CD14-positive monocyte (primary cell): ENCODE data around the gene GHRH. TPM values are rescaled to one million over a fixed set of nuclear protein-coding genes. Genes with fewer than 3 reads are reported as not detected.

Experiments
- DNase-seq, 3 donors: peaks; one replicate each; pipeline ENCODE4 v3.0.0-alpha.2; 2011 to 2022
- H2AFZ ChIP-seq: 2 replicates; pipeline ENCODE4 v1.6.0; 2012; ENCODE audit warnings: mild to moderate bottlenecking, low read depth, low read length, inconsistent platforms; ENCODE audit not compliant: insufficient read depth, poor library complexity, severe bottlenecking
- H3K27ac ChIP-seq, 2 donors: 1 replicate in 1 of 2; 2 replicates in 1 of 2; pipeline ENCODE4 v1.5.1; 2012 to 2013; ENCODE audit warnings: low read length in 2 of 2, control low read depth in 1 of 2, inconsistent platforms in 1 of 2, low read depth in 1 of 2, mild to moderate bottlenecking in 1 of 2
- H3K27me3 ChIP-seq, 2 donors: one replicate each; pipeline versions ENCODE4 v1.6.0 to v1.6.1; 2011 to 2013; ENCODE audit warnings: low read length in 2 of 2; ENCODE audit not compliant: control insufficient read depth in 2 of 2, insufficient read depth in 2 of 2
- H3K36me3 ChIP-seq, 2 donors: replicated peaks in 1 of 2; 1 replicate in 1 of 2; 2 replicates in 1 of 2; pipeline versions ENCODE4 v1.5.1 to v1.6.1; 2012 to 2013; ENCODE audit warnings: low read length in 2 of 2, control low read depth in 1 of 2, inconsistent platforms in 1 of 2, mild to moderate bottlenecking in 1 of 2; ENCODE audit not compliant: insufficient read depth in 2 of 2, control insufficient read depth in 1 of 2
- H3K4me1 ChIP-seq, 2 donors: 1 replicate in 1 of 2; 2 replicates in 1 of 2; pipeline versions ENCODE4 v1.5.1 to v1.6.1; 2012 to 2013; ENCODE audit warnings: low read length in 2 of 2, control low read depth in 1 of 2, inconsistent platforms in 1 of 2, mild to moderate bottlenecking in 1 of 2, moderate library complexity in 1 of 2; ENCODE audit not compliant: insufficient read depth in 2 of 2, control insufficient read depth in 1 of 2
- H3K4me2 ChIP-seq: replicated peaks from 2 replicates; pipeline ENCODE3; 2012; ENCODE audit warnings: low read length, moderate library complexity, mild to moderate bottlenecking; ENCODE audit not compliant: poor library complexity, severe bottlenecking; ENCODE audit errors: extremely low read depth
- H3K4me3 ChIP-seq, 3 experiments: fragments of 200-600 bp in 1 of 3; sonication (generic) in 1 of 3; replicated peaks in 1 of 3; 1 replicate in 2 of 3; 2 replicates in 1 of 3; pipeline ENCODE4 v1.5.1; 2011 to 2013; ENCODE audit warnings: low read length in 3 of 3, mild to moderate bottlenecking in 3 of 3, control low read depth in 2 of 3, low read depth in 2 of 3, inconsistent platforms in 1 of 3, moderate library complexity in 1 of 3
- H3K79me2 ChIP-seq: 2 replicates; pipeline ENCODE4 v1.6.0; 2012; ENCODE audit warnings: mild to moderate bottlenecking, control low read depth, inconsistent platforms, low read length, moderate library complexity; ENCODE audit not compliant: insufficient read depth
- H3K9ac ChIP-seq: 2 replicates; pipeline ENCODE4 v1.6.0; 2017; ENCODE audit warnings: low read length, mild to moderate bottlenecking; ENCODE audit not compliant: insufficient read depth, poor library complexity, severe bottlenecking
- H3K9me3 ChIP-seq, 2 donors: replicated peaks in 1 of 2; 1 replicate in 1 of 2; 2 replicates in 1 of 2; pipeline versions ENCODE4 v1.5.1 to v1.6.1; 2012 to 2013; ENCODE audit warnings: low read length in 2 of 2, control low read depth in 1 of 2; ENCODE audit not compliant: control insufficient read depth in 1 of 2, insufficient read depth in 1 of 2
- H4K20me1 ChIP-seq: 2 replicates; pipeline ENCODE4 v1.6.0; 2012; ENCODE audit warnings: mild to moderate bottlenecking, low read length, control low read depth, moderate library complexity; ENCODE audit not compliant: insufficient read depth
- H3K27ac Mint-ChIP-seq, 7 donors: one replicate each; pipeline ENCODE4 v1.8.0; 2020; ENCODE audit warnings: mild to moderate bottlenecking in 7 of 7, mixed read lengths in 7 of 7, moderate library complexity in 6 of 7, inconsistent platforms in 2 of 7
- H3K27me3 Mint-ChIP-seq, 3 donors: one replicate each; pipeline ENCODE4 v1.8.0; 2021 to 2022; ENCODE audit warnings: low read depth in 3 of 3, mild to moderate bottlenecking in 3 of 3, mixed read lengths in 3 of 3, moderate library complexity in 3 of 3, inconsistent platforms in 1 of 3
- H3K36me3 Mint-ChIP-seq, 2 donors: one replicate each; pipeline ENCODE4 v1.8.0; 2020; ENCODE audit warnings: mixed read lengths in 2 of 2, inconsistent platforms in 1 of 2, mild to moderate bottlenecking in 1 of 2
- H3K4me1 Mint-ChIP-seq: one replicate; pipeline ENCODE4 v1.8.0; 2020; ENCODE audit warnings: mild to moderate bottlenecking, mixed read lengths
- H3K4me3 Mint-ChIP-seq, 2 donors: one replicate each; pipeline ENCODE4 v1.8.0; 2020; ENCODE audit warnings: mild to moderate bottlenecking in 2 of 2, mixed read lengths in 2 of 2, moderate library complexity in 1 of 2
- H3K9me3 Mint-ChIP-seq, 7 donors: one replicate each; pipeline ENCODE4 v1.8.0; 2020 to 2022; ENCODE audit warnings: mixed read lengths in 7 of 7, mild to moderate bottlenecking in 6 of 7, moderate library complexity in 6 of 7, inconsistent platforms in 2 of 7
- WGBS: methylation state at CpG from one replicate; pipeline ENCODE4 v1.1.5; 2013; ENCODE audit warnings: missing lambda C conversion rate; ENCODE audit not compliant: insufficient coverage; 5-methylcytosine and 5-hydroxymethylcytosine counted together
- intact Hi-C, 2 donors: fragments of 100-400 bp; cut with micrococcal nuclease; formaldehyde crosslinking; loops; one replicate each; pipeline versions ENCODE4 v1.15.0 to v1.15.1; 2023
- polyA plus RNA-seq, 3 donors: library from polyadenylated mRNA; depleted of rRNA in 1 of 3; unstranded in 2 of 3; stranded (reverse) in 1 of 3; fragments of 300-500 nt in 2 of 3; fragments of >200 nt in 1 of 3; fragmentation: Illumina TruSeq in 2 of 3; gene quantifications; 1 replicate in 2 of 3; 2 replicates in 1 of 3; pipeline ENCODE4 v1.2.3, GENCODE V29; 2012 to 2021
- TF ChIP-seq, protein P1 (sequence below): fragments of 200-600 bp; IDR thresholded peaks from one replicate; pipeline ENCODE4 v1.8.0; 2022; ENCODE audit warnings: antibody characterized with exemption, mild to moderate bottlenecking

The GHRH gene
- polyA plus RNA-seq, 3 donors: not detected

DNA sequence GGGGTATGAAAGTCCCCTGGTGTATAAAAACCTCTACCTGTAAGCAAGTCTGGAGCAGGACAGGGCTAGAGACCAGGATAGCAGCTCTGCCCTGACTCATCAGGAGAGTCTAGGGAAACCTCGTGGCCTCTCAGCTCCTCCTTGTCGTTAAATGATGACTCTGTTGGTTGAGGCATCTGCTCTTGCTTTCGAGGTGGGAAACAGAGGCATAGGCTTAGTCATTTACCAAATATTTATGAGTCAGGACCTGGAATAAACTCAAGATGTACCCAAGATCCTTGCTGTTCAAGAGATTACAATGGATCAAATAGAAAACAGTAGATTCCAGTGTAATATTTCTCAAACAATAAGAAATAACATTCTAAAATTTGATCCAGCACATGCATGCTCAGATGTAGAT lies 33.4 kb upstream of the GHRH start:
- TF ChIP-seq, protein P1, sequence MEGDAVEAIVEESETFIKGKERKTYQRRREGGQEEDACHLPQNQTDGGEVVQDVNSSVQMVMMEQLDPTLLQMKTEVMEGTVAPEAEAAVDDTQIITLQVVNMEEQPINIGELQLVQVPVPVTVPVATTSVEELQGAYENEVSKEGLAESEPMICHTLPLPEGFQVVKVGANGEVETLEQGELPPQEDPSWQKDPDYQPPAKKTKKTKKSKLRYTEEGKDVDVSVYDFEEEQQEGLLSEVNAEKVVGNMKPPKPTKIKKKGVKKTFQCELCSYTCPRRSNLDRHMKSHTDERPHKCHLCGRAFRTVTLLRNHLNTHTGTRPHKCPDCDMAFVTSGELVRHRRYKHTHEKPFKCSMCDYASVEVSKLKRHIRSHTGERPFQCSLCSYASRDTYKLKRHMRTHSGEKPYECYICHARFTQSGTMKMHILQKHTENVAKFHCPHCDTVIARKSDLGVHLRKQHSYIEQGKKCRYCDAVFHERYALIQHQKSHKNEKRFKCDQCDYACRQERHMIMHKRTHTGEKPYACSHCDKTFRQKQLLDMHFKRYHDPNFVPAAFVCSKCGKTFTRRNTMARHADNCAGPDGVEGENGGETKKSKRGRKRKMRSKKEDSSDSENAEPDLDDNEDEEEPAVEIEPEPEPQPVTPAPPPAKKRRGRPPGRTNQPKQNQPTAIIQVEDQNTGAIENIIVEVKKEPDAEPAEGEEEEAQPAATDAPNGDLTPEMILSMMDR: no peak
- intact Hi-C loops: loop anchor here in 1 of 2 donors (2.0 kb wide), 1 partner anchor 38 kb away; no protein-coding TSS in a partner anchor
- WGBS: no CpG with 5 or more reads among the region's 3 CpGs

DNA sequence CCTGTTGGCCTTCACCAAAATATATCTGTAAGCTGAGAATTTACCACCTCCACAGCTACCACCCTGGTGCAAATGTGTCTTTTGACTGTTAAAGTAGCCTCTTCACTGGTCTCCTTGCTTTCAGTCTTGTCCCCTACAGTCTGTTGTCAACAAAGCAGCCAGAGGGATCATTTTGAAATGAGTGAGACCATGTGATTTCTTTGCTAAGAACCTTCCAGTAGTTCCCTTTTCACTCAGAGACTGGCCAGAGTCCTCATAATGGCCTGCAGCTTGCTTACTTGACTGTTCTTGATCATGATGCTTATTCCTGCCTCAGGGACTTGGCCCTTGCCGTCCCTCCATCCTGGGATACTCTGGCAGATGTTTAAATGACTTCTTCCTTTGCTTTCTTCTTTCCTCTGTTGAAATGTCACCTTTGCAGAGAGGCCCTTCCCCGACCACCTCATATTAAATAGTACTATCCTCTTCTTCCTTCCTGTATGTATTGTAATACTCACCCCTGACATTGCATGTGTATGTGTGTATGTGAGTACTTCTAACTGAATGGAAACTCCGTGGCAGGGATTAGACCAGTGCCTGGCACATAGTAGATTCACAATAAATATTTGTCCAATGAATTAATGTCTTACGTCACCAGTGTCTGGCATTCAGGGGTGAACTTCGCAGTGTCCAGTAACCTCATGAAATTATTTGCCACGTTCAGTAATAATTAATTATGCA lies 32.8 kb upstream of the GHRH start:
- Histone ChIP-seq H3K27ac (peak overlapping the region; percentile 90 to 99), H3K9ac (peak overlapping the region; percentile 48), H3K79me2 (peaks cover 91% of the 10 kb centered on the region), H3K9me3 (no peaks in the 10 kb centered on the region), H3K27me3 (no peaks in the 10 kb centered on the region), H3K4me3 (peak overlapping the region in 1 of 3 experiments; percentile 42), H4K20me1 (no peaks in the 10 kb centered on the region), H2AFZ (no peak overlapping the region), H3K36me3 (peaks cover 7 to 22% of the 10 kb centered on the region in 2 donors), H3K4me1 (peaks cover 69 to 89% of the 10 kb centered on the region in 2 donors), H3K4me2 (peak overlapping the region; percentile 35)
- Mint-ChIP-seq H3K27me3 (no peaks in the 10 kb centered on the region), H3K9me3 (peaks cover 0 to 2% (median 0%) of the 10 kb centered on the region in 7 donors), H3K4me3 (peak overlapping the region; percentile 31 to 63), H3K36me3 (peaks cover 33 to 36% of the 10 kb centered on the region in 2 donors), H3K4me1 (peaks cover 80% of the 10 kb centered on the region), H3K27ac (peak overlapping the region; percentile 92 to 99 (median 97))
- TF ChIP-seq, protein P1: peak; percentile 16
- DNase-seq: peak; percentile 78 to 94 (median 87)
- 54% methylated on average over 1 of the region's 6 CpGs for WGBS
- intact Hi-C loops: loop anchor here in 1 of 2 donors (2.0 to 5.0 kb wide), 2 partner anchors 38 to 88 kb away; no protein-coding TSS in a partner anchor

More for the DNA sequence above, 33.4 kb upstream of the GHRH start:
- Histone ChIP-seq H3K9ac (peak overlapping the region; percentile 48), H2AFZ (no peak overlapping the region), H3K4me3 (peak overlapping the region in 1 of 3 experiments; percentile 42), H3K79me2 (peaks cover 91% of the 10 kb centered on the region), H3K36me3 (peaks cover 11 to 28% of the 10 kb centered on the region in 2 donors), H3K27ac (peak overlapping the region; percentile 90 to 99), H3K4me1 (peaks cover 67 to 86% of the 10 kb centered on the region in 2 donors), H3K9me3 (no peaks in the 10 kb centered on the region), H4K20me1 (no peaks in the 10 kb centered on the region), H3K27me3 (no peaks in the 10 kb centered on the region), H3K4me2 (peak overlapping the region; percentile 35)
- Mint-ChIP-seq H3K4me3 (peak overlapping the region; percentile 28 to 63), H3K4me1 (peaks cover 78% of the 10 kb centered on the region), H3K27ac (peak overlapping the region; percentile 92 to 99 (median 97)), H3K9me3 (peaks cover 0 to 2% (median 0%) of the 10 kb centered on the region in 7 donors), H3K27me3 (no peaks in the 10 kb centered on the region), H3K36me3 (peaks cover 37 to 42% of the 10 kb centered on the region in 2 donors)
- DNase-seq: peak; percentile 60 to 88 (median 80)
